ENCODE results near the gene TMEM247. TPM values are rescaled to one million over a fixed set of nuclear protein-coding genes. Genes with fewer than 3 reads are reported as not detected.

Gene TMEM247
- total and polyA plus RNA-seq, 10 of the 15 experiments (the other 5 are each of a cell fraction or from before 2014, with no cell fraction given), result not detected

GRCh38 chr2:46481198-46482193, 2.1 kb downstream of the TMEM247 start:
- DNase-seq (ENCODE audit: low read depth, low spot score) (no peak), ATAC-seq (no peak), FAIRE-seq (peak; percentile 49)
- no peaks in the 10 kb centered on the region; the same call in 1 of the 2 replicates for H4K20me1 ChIP-seq (ENCODE audit: control insufficient read depth, insufficient read depth)
- peak overlapping the region; percentile 39; the same call in 1 of the 2 replicates for H3K4me2 ChIP-seq (ENCODE audit: control insufficient read depth, insufficient read depth)
- H3K27me3 ChIP-seq (replicated peaks in 1 of 2; ENCODE audit: control insufficient read depth in 2 of 2, insufficient read depth in 2 of 2, low read length in 1 of 2), result no peaks in the 10 kb centered on the region
- H3K79me2 ChIP-seq (ENCODE audit: control insufficient read depth, insufficient read depth, low read length), result no peaks in the 10 kb centered on the region
- H3K4me1 ChIP-seq (ENCODE audit: control insufficient read depth, insufficient read depth, low read length), result peaks cover 15% of the 10 kb centered on the region
- ChIA-PET POLR2A (interaction anchor here (0.6 to 2.7 kb wide), 6 partner anchors 8 to 462 kb away, joined by 3 to 14 read pairs (median 3); no protein-coding TSS in a partner anchor), RAD21 (ENCODE audit: unreplicated experiment) (interaction anchor here (1.0 to 3.4 kb wide), 5 partner anchors 9 to 133 kb away, joined by 3 to 15 read pairs (median 4); no protein-coding TSS in a partner anchor), CTCF (interaction anchor here (0.8 to 1.6 kb wide), 7 partner anchors 10 to 121 kb away, joined by 3 to 6 read pairs (median 4); no protein-coding TSS in a partner anchor), SMC1A (ENCODE audit: uncharacterized antibody, unreplicated experiment) (interaction anchor here (0.8 to 4.5 kb wide), 7 partner anchors 9 to 121 kb away, joined by 3 to 20 read pairs (median 7); no protein-coding TSS in a partner anchor)
- no peak overlapping the region for H3K27ac ChIP-seq (ENCODE audit: control insufficient read depth, insufficient read depth)
- H3K36me3 ChIP-seq (ENCODE audit: control insufficient read depth in 2 of 2, insufficient read depth in 2 of 2, low read length in 1 of 2), result no peaks in the 10 kb centered on the region
- WGBS (ENCODE audit: insufficient coverage, insufficient replicate concordance, low lambda C conversion rate, missing lambda C conversion rate), result 35% methylated on average over 6 of the region's 6 CpGs
- intact Hi-C loops (cut with micrococcal nuclease; ENCODE audit: unreplicated experiment), result no loop called here
- no peak overlapping the region for H2AFZ ChIP-seq (ENCODE audit: control insufficient read depth, low read depth, low read length)
- no peak overlapping the region for H3K9ac ChIP-seq (ENCODE audit: control insufficient read depth, insufficient read depth, low read length)
- in situ Hi-C loops (cut with MboI), result no loop called here
- H3K4me3 ChIP-seq, result no peak overlapping the region
- H3K9me3 ChIP-seq (replicated peaks; ENCODE audit: control insufficient read depth, insufficient read depth, low read length), result no peaks in the 10 kb centered on the region; the same call in 2 of the 3 replicates
- TF ChIP-seq GABPA (IDR thresholded peaks at IDR 0.05; ENCODE audit: low read depth) (no peak), BHLHE40 (IDR thresholded peaks at IDR 0.05; ENCODE audit: borderline replicate concordance in 1 of 2, low read depth in 2 of 2, low read length in 1 of 2) (peak; percentile 67; a peak in 2 of 4 replicates), IKZF2 (IDR thresholded peaks at IDR 0.05) (0 out of 4 replicates have a peak, but pooled peaks of 1 of the 2 experiments have one; percentile 2), SMAD5 (IDR thresholded peaks at IDR 0.05; ENCODE audit: low read depth) (no peak), SMC3 (IDR thresholded peaks at IDR 0.05; ENCODE audit: borderline replicate concordance, low read length) (peak; percentile 4; the same call in 1 of the 2 replicates), ZNF24 (IDR thresholded peaks at IDR 0.05) (peak; percentile 58; the same call in 1 of the 2 replicates), ZNF207 (IDR thresholded peaks at IDR 0.05; ENCODE audit: borderline replicate concordance) (no peak), RAD51 (IDR thresholded peaks at IDR 0.05) (0 out of 2 replicates have a peak, but pooled peaks have one; percentile 35)
- TF ChIP-seq, protein P1, sequence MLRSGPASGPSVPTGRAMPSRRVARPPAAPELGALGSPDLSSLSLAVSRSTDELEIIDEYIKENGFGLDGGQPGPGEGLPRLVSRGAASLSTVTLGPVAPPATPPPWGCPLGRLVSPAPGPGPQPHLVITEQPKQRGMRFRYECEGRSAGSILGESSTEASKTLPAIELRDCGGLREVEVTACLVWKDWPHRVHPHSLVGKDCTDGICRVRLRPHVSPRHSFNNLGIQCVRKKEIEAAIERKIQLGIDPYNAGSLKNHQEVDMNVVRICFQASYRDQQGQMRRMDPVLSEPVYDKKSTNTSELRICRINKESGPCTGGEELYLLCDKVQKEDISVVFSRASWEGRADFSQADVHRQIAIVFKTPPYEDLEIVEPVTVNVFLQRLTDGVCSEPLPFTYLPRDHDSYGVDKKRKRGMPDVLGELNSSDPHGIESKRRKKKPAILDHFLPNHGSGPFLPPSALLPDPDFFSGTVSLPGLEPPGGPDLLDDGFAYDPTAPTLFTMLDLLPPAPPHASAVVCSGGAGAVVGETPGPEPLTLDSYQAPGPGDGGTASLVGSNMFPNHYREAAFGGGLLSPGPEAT (IDR thresholded peaks at IDR 0.05; ENCODE audit: low read depth), result 0 out of 2 replicates have a peak, but pooled peaks have one; percentile 8
- no TSS peak for BruUV-seq (replicated peaks)

All from GM12878 (cell line).